ENCODE results near the gene FSCN2. TPM values are rescaled to one million over a fixed set of nuclear protein-coding genes. Genes with fewer than 3 reads are reported as not detected.
A peak's percentile ranks its signal among the peaks of the same experiment; 100 is the strongest.

Gene FSCN2
- total RNA-seq, 2 donors from 2014 or later, result 7.0 to 13.5 TPM

GRCh38 chr17:81509972-81510784, 18.0 kb upstream of the FSCN2 start:
- 6 to 10% methylated on average over 16 to 22 of the region's 22 CpGs for WGBS, 2 donors
- H3K27ac ChIP-seq, result peak overlapping the region in 3 of 4 donors; percentile 44 to 100 (median 99)

GRCh38 chr17:81510785-81511553, 17.2 kb upstream of the FSCN2 start:
- peak in 2 of 4 donors; percentile 37 to 44 for DNase-seq

More at GRCh38 chr17:81509972-81510784, 18.0 kb upstream of the FSCN2 start:
- ATAC-seq (no peak), DNase-seq (no peak)
- intact Hi-C loops (cut with DNase I), result no loop called here
- Histone ChIP-seq H3K9me3 (no peaks in the 10 kb centered on the region), H3K36me3 (replicated peaks in 1 of 2; ENCODE audit: insufficient read depth in 1 of 2, low read depth in 2 of 2) (peaks cover 0 to 9% of the 10 kb centered on the region in 2 donors), H3K27me3 (no peaks in the 10 kb centered on the region), H3K4me1 (peaks cover 32% of the 10 kb centered on the region), H3K4me3 (peak overlapping the region; percentile 90 to 99)
- no peak for TF ChIP-seq CTCF (IDR thresholded peaks at IDR 0.05)
- TF ChIP-seq POLR2A (IDR thresholded peaks at IDR 0.05), result no peak

GRCh38 chr17:81511554-81511803, 16.7 kb upstream of the FSCN2 start:
- Histone ChIP-seq H3K4me3 (peak overlapping the region; percentile 90 to 99), H3K9me3 (no peaks in the 10 kb centered on the region), H3K27ac (peak overlapping the region; percentile 99 to 100 (median 99)), H3K36me3 (replicated peaks in 1 of 2; ENCODE audit: insufficient read depth in 1 of 2, low read depth in 2 of 2) (peaks cover 0 to 9% of the 10 kb centered on the region in 2 donors), H3K4me1 (peaks cover 44% of the 10 kb centered on the region), H3K27me3 (no peaks in the 10 kb centered on the region)
- WGBS, 2 donors, result 0 to 1% methylated on average over 5 to 9 of the region's 9 CpGs
- intact Hi-C loops (cut with DNase I), result no loop called here
- ATAC-seq, result no peak
- no peak for DNase-seq
- TF ChIP-seq POLR2A (IDR thresholded peaks at IDR 0.05) (no peak), CTCF (IDR thresholded peaks at IDR 0.05) (no peak)

More at GRCh38 chr17:81510785-81511553, 17.2 kb upstream of the FSCN2 start:
- Histone ChIP-seq H3K4me3 (peak overlapping the region; percentile 90 to 99), H3K36me3 (replicated peaks in 1 of 2; ENCODE audit: insufficient read depth in 1 of 2, low read depth in 2 of 2) (peaks cover 0 to 9% of the 10 kb centered on the region in 2 donors), H3K9me3 (no peaks in the 10 kb centered on the region), H3K4me1 (peaks cover 39% of the 10 kb centered on the region), H3K27me3 (no peaks in the 10 kb centered on the region), H3K27ac (peak overlapping the region; percentile 13 to 100 (median 99))
- TF ChIP-seq POLR2A (IDR thresholded peaks at IDR 0.05), result no peak
- TF ChIP-seq CTCF (IDR thresholded peaks at IDR 0.05), result peak in 1 of 7 experiments; percentile 1
- 4% methylated on average over 8 to 48 of the region's 48 CpGs for WGBS, 2 donors
- intact Hi-C loops (cut with DNase I), result no loop called here
- ATAC-seq, result no peak

GRCh38 chr17:81511804-81512561, 16.2 kb upstream of the FSCN2 start:
- WGBS, 2 donors, result 0 to 1% methylated on average over 8 to 62 of the region's 62 CpGs
- DNase-seq (peak in 1 of 4 donors; percentile 24), ATAC-seq (peak; percentile 1)
- H3K4me3 ChIP-seq, result peak overlapping the region; percentile 90 to 99
- no peaks in the 10 kb centered on the region for H3K27me3 ChIP-seq
- intact Hi-C loops (cut with DNase I), result no loop called here
- H3K9me3 ChIP-seq, result no peaks in the 10 kb centered on the region
- H3K27ac ChIP-seq, result peak overlapping the region; percentile 99 to 100 (median 99)
- no peak for TF ChIP-seq POLR2A (IDR thresholded peaks at IDR 0.05)
- no peak for TF ChIP-seq CTCF (IDR thresholded peaks at IDR 0.05)
- peaks cover 48% of the 10 kb centered on the region for H3K4me1 ChIP-seq
- peaks cover 0 to 9% of the 10 kb centered on the region in 2 donors for H3K36me3 ChIP-seq (replicated peaks in 1 of 2; ENCODE audit: insufficient read depth in 1 of 2, low read depth in 2 of 2)

Data from body of pancreas (tissue), 4 donors.